Measurements from ENCODE around the gene GSTM2.
A peak's percentile ranks its signal among the peaks of the same experiment; 100 is the strongest.
"Not testable (repeated sequence)": the region's sequence is repeated elsewhere in the genome, so short reads cannot be mapped to it uniquely, and the experiment has no call there.

GSTM2 gene

DNA sequence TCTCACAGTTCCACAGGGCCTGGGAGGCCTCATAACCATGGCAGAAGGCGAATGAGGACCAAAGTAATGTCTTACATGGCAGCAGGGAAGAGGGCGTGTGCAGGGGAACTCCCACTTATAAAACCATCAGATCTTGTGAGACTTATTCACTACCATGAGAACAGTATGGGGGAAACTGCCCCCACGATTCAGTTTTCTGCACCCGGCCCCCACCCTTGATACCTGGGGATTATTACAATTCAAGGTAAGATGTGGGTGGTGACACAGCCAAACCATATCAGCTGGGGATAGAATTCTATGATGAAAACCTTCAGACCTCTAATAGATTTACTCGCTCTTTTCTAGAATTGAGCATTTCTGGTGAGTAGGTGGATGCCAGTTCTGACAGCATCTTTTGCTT lies 26.5 kb downstream of the GSTM2 start:
- not testable (repeated sequence) for DNase-seq (ENCODE audit: low spot score in 2 of 2); H3K4me3 Mint-ChIP-seq; H3K36me3 Mint-ChIP-seq; H3K27ac Mint-ChIP-seq; H3K4me1 Mint-ChIP-seq; ATAC-seq (ENCODE audit: low read depth); H3K9me3 Mint-ChIP-seq; H3K27me3 Mint-ChIP-seq

DNA sequence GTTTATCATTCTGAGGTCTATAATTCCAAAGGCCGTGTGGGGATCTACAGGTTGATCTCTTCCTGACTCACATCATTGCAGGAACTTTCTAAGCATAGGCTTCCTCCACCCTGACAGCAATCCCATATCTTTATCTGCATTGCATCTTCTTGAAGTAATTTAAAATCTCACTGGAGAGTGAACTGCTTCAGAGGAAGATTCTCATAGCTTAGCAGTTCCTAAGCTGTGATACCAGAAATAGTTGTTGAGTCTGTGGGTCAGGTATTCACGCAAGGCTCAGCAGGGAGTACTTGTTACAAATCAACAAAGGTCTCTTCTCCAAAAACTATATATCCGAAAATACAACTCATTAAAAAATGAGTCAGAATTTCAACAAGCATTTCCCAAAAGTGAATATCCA lies 27.3 kb downstream of the GSTM2 start:
- H3K4me1 Mint-ChIP-seq; H3K27ac Mint-ChIP-seq; H3K4me3 Mint-ChIP-seq; H3K9me3 Mint-ChIP-seq; DNase-seq (ENCODE audit: low spot score in 2 of 2); H3K36me3 Mint-ChIP-seq; H3K27me3 Mint-ChIP-seq; ATAC-seq (ENCODE audit: low read depth): not testable (repeated sequence)

DNA sequence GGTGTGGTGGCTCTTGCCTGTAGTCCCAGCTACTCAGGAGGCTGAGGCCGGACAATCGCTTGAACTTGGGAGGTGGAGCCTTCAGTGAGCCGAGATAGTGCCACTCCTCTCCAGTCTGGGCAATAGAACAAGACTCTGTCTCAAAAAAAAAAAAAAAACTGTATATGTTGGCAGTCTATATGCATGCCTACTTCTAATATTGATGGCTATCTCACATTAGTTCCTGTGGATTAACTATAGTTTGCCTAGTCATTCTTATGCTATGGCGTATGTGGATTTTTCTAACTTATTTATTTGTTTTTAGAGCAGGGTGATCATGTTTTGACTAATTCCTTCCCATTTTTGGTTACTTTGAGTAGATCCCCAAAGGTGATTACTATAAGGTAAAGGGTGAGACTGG lies 29.2 kb downstream of the GSTM2 start:
- DNase-seq (ENCODE audit: low spot score in 2 of 2) = no peak
- ATAC-seq (ENCODE audit: low read depth) = no peak
- no peak overlapping the region for H3K4me3 Mint-ChIP-seq

DNA sequence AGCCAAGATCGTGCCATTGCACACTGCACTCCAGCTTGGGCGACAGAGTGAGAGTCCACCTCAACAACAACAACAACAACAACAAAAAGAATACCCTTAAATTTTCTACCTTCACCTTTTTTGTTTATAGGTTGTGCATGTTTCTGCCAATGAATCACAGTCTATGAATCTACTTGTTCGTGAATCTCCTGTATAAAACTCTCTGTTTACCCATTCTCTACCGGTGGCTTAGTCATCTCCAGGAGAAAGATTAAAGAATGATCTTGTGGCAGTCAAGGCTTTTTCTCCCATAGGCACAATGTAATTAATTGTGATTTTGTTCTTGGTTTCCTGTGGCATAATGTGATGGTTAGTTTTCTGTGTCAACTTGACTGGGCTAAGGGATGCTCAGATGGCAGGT lies 30.0 kb downstream of the GSTM2 start:
- not testable (repeated sequence) for H3K4me1 Mint-ChIP-seq; H3K27me3 Mint-ChIP-seq; H3K36me3 Mint-ChIP-seq; H3K4me3 Mint-ChIP-seq; ATAC-seq (ENCODE audit: low read depth); DNase-seq (ENCODE audit: low spot score in 2 of 2); H3K27ac Mint-ChIP-seq; H3K9me3 Mint-ChIP-seq

More for the DNA sequence above, 29.2 kb downstream of the GSTM2 start:
- H3K4me1 Mint-ChIP-seq = no peaks in the 10 kb centered on the region
- H3K9me3 Mint-ChIP-seq = no peaks in the 10 kb centered on the region
- H3K27ac Mint-ChIP-seq = no peak overlapping the region
- H3K27me3 Mint-ChIP-seq = no peaks in the 10 kb centered on the region
- H3K36me3 Mint-ChIP-seq = peaks cover 3% of the 10 kb centered on the region

DNA sequence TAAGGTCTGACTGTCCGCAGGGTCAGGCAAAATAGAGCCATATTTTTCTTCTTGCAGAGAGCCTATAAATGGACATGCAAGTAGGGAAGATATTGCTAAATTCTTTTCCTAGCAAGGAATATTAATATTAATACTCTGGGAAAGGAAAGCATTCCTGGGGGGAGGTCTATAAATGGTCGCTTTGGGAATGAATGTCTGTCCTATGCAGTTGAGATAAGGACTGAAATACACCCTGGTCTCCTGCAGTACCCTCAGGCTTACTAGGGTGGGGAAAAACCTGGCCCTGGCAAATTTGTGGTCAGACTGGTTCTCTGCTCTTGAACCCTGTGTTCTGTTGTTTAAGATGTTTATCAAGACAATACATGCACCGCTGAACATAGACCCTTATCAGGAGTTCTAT lies 35.1 kb downstream of the GSTM2 start:
- H3K36me3 Mint-ChIP-seq = peaks cover 22% of the 10 kb centered on the region
- DNase-seq (ENCODE audit: low spot score in 2 of 2); H3K27ac Mint-ChIP-seq; H3K4me3 Mint-ChIP-seq; H3K4me1 Mint-ChIP-seq; H3K9me3 Mint-ChIP-seq; H3K27me3 Mint-ChIP-seq; ATAC-seq (ENCODE audit: low read depth): not testable (repeated sequence)

DNA sequence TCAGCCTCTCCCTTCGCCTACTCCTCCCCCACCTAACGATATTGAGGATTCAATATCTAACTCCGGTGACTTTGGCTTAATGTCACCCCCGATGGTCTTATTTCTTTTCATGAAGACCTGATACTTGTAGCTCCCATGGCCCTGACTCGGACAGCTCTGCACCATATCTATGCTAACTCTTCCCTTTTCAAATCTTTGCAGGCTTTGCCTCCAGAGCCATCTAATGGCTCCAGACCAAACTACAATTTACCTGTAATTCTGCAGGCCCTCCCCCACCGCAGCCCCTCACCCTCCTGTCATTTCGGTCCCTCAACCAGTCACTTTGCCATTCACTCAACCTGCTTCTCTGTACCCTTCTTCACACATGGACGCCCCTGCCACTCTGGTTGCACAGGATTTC lies 36.3 kb downstream of the GSTM2 start:
- Mint-ChIP-seq H3K4me1 (no peaks in the 10 kb centered on the region), H3K36me3 (peaks cover 27% of the 10 kb centered on the region), H3K9me3 (peaks cover 14% of the 10 kb centered on the region), H3K4me3 (no peak overlapping the region), H3K27ac (no peak overlapping the region), H3K27me3 (peaks cover 5% of the 10 kb centered on the region)
- ATAC-seq (ENCODE audit: low read depth) (no peak), DNase-seq (ENCODE audit: low spot score in 2 of 2) (no peak)

DNA sequence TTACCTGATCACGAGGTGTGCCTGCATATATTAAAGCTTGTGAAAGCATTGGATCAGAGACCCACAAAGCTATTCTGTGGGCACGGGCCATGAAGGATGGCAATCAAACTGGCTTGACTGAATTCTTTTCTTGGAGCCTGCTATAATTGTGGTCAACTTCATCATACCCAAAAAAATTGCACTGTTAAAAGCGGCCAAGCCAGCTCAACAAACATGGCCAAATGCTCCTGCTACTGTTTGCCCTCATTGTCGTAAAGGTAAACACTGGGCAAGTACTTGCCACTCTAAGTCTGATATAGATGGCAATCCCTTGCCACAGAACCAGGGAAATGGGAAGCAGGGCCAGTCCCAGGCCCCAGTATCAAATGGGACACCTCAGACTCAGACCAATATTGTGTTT lies 37.6 kb downstream of the GSTM2 start:
- ATAC-seq (ENCODE audit: low read depth) = no peak
- Mint-ChIP-seq H3K36me3 (peaks cover 28% of the 10 kb centered on the region), H3K4me3 (no peak overlapping the region), H3K4me1 (no peaks in the 10 kb centered on the region), H3K9me3 (peaks cover 18% of the 10 kb centered on the region), H3K27me3 (peaks cover 5% of the 10 kb centered on the region), H3K27ac (no peak overlapping the region)
- DNase-seq (ENCODE audit: low spot score in 2 of 2) = no peak

DNA sequence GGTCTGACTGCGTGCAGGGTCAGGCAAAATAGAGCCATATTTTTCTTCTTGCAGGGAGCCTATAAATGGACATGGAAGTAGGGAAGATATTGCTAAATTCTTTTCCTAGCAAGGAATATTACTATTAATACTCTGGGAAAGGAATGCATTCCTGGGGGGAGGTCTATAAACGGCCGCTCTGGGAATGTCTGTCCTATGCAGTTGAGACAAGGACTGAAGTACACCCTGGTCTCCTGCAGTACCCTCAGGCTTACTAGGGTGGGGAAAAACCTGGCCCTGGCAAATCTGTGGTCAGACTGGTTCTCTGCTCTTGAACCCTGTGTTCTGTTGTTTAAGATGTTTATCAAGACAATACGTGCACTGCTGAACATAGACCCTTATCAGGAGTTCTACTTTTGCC lies 41.1 kb downstream of the GSTM2 start:
- Mint-ChIP-seq H3K9me3 (peaks cover 18% of the 10 kb centered on the region), H3K36me3 (peaks cover 19% of the 10 kb centered on the region)
- H3K4me1 Mint-ChIP-seq; DNase-seq (ENCODE audit: low spot score in 2 of 2); ATAC-seq (ENCODE audit: low read depth); H3K27me3 Mint-ChIP-seq; H3K4me3 Mint-ChIP-seq; H3K27ac Mint-ChIP-seq: not testable (repeated sequence)

DNA sequence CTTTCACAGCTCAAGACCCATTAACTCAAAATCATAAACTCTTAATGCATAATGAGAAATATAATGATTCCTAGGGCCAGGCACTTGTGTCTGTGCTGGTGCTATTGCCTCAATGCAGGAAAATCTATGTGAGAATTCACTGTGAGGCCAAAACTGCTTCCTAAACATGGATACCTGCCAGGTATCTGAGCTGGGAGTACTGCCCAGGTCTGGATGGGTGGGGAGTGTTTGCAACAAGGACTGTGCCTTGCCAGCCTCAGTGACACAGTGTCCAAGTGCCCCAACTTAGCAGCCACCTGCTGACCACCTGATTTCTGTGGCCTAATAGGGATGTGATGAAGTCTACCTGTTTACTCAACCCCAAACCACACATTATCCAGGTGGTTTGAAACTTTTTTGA lies 42.0 kb downstream of the GSTM2 start:
- H3K4me3 Mint-ChIP-seq = not testable (repeated sequence)

DNA sequence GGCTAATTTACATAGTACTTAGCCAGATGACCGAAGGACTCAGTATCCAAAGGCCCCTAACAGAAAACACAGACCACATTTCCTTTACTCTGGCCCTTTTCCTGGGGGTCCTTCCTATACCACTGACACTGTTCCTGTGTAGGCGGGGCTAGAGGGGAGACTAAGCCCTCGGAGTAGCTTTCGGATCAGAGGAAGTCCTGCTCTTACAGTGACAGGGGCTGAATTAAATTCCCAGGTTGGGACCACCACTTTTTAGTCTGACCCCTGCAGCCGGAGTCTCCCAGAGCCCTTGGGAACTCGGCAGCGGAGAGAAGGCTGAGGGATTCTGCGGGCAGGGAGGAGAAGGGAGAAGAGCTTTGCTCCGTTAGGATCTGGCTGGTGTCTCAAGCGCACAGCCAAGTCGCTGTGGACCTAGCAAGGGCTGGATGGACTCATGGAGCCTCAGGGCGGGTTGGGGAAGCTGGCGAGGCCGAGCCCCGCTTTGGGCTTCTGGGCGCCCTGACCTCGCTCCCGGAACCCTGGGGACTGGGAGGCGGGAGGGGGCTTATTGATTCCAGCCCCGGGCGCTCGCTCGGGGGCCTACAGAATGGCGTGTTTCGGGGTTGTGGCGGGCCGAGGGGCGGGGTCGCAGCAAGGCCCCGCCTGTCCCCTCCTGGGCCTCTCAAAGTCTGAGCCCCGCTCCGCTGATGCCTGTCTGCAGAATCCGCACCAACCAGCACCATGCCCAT lies 43.9 kb downstream of the GSTM2 start, which contains the start of gene GSTM5:
TSS of gene GSTM5 (plus strand) at position 659 of the 728 bp plus-strand sequence. CDS start at position 721, 62 bp downstream.
- ATAC-seq (ENCODE audit: low read depth) = peak; percentile 39
- DNase-seq (ENCODE audit: low spot score in 2 of 2); H3K27ac Mint-ChIP-seq; H3K4me1 Mint-ChIP-seq: not testable (repeated sequence)
- H3K4me3 Mint-ChIP-seq = peak within 1 kb of the TSS; percentile 66
- peaks cover 11% of the 10 kb centered on the region for H3K36me3 Mint-ChIP-seq
- peaks cover 13% of the 10 kb centered on the region for H3K9me3 Mint-ChIP-seq
- H3K27me3 Mint-ChIP-seq = peaks cover 12% of the 10 kb centered on the region

More for the DNA sequence above, 42.0 kb downstream of the GSTM2 start:
- peaks cover 11% of the 10 kb centered on the region for H3K36me3 Mint-ChIP-seq
- not testable (repeated sequence) for H3K4me1 Mint-ChIP-seq; ATAC-seq (ENCODE audit: low read depth); DNase-seq (ENCODE audit: low spot score in 2 of 2); H3K27ac Mint-ChIP-seq; H3K27me3 Mint-ChIP-seq
- H3K9me3 Mint-ChIP-seq = peaks cover 13% of the 10 kb centered on the region

DNA sequence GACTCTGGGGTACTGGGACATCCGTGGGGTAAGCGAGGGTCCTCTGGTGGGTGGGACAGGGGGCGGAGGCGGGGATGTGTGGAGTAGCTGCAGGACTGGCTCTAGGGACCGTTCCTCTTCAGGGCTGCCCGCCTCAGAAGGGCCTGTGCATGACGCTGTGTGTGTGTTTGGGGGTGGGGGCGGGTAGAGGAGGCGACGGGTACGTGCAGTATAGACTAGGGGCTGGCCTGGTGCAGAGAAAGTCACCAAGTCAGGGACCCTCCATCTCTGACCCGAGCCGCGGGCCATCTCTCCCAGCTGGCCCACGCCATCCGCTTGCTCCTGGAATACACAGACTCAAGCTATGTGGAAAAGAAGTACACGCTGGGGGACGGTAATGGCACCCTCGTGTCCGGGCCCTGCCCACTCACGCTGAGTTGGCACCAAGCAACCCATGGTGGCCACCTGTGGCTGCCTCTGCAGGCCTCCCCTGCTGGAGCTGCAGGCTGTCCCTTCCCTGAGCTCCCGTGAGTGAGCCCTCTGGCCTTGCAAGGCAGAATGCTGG lies 44.5 kb downstream of the GSTM2 start:
- DNase-seq (ENCODE audit: low spot score in 2 of 2) = no peak
- peaks cover 13% of the 10 kb centered on the region for H3K27me3 Mint-ChIP-seq
- ATAC-seq (ENCODE audit: low read depth) = peak; percentile 6
- peak overlapping the region; percentile 28 for H3K4me3 Mint-ChIP-seq
- H3K27ac Mint-ChIP-seq = no peak overlapping the region
- peaks cover 11% of the 10 kb centered on the region for H3K9me3 Mint-ChIP-seq
- H3K4me1 Mint-ChIP-seq = peaks cover 3% of the 10 kb centered on the region
- H3K36me3 Mint-ChIP-seq = peaks cover 8% of the 10 kb centered on the region

DNA sequence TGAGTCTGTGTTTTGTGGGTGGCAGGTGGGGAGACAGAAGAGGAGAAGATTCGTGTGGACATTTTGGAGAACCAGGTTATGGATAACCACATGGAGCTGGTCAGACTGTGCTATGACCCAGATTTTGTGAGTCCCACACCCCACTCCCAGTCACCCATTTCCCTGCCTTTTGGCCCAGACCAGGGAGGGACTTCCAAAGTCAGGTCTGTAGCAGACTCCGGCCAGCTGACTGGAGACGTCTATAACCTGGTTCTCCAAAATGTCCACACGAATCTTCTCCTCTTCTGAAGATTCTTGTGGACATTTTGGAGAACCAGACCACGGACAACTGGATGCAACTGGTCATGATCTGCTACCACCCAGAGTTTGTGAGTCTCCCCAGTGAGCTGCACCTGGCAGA lies 45.8 kb downstream of the GSTM2 start:
- Mint-ChIP-seq H3K36me3 (peaks cover 4% of the 10 kb centered on the region), H3K4me1 (peaks cover 3% of the 10 kb centered on the region), H3K27me3 (peaks cover 18% of the 10 kb centered on the region), H3K4me3 (no peak overlapping the region), H3K9me3 (peaks cover 5% of the 10 kb centered on the region), H3K27ac (no peak overlapping the region)
- DNase-seq (ENCODE audit: low spot score in 2 of 2) (no peak), ATAC-seq (ENCODE audit: low read depth) (no peak)

DNA sequence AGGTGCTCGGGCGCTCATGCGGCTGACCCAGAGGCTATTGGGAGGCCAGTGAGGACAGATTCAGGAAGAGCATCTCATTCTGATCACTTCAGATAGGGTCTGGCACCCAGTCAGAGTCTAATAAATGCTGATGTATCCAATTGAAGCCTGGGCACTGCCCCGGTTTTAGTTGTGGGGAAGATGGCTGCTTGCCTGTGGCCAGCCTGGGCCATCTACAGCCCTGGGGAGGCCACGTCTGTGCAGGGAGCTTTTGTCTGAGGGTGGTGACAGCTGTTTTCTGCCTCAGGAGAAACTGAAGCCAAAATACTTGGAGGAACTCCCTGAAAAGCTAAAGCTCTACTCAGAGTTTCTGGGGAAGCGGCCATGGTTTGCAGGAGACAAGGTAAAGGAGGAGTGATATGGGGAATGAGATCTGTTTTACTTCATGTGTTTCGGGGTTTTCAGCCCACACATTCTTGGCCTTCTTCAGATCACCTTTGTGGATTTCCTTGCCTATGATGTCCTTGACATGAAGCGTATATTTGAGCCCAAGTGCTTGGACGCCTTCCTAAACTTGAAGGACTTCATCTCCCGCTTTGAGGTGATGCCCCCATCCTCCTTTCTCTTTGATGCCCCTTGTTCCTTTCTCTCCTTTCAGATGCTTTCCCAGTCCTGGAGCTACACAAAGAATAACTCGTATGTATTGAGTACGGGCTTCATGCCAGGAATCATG lies 47.0 kb downstream of the GSTM2 start:
- Mint-ChIP-seq H3K27me3 (peaks cover 18% of the 10 kb centered on the region), H3K27ac (no peak overlapping the region), H3K36me3 (peaks cover 2% of the 10 kb centered on the region), H3K4me3 (no peak overlapping the region), H3K4me1 (peaks cover 3% of the 10 kb centered on the region), H3K9me3 (no peaks in the 10 kb centered on the region)
- ATAC-seq (ENCODE audit: low read depth) (no peak), DNase-seq (ENCODE audit: low spot score in 2 of 2) (no peak)

DNA sequence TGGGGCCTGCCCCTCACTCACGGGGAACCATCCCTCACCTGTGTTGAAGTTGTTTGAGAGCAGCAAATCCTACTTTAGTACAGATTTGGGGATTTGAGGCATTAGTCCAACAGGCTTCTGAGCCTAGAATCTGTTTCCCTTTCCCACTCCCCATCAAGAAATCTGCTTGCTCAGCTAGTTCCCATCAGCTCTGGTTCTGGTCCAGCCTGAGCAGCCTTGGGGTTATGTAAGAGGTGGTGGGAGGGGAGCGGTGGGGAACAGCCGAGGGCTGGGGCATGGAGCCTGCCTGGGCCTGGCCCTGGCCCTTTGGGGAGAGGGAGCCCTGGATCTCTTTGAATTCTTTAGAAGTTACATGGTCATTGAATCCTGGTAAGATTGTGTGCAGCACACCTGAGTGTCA lies 48.3 kb downstream of the GSTM2 start:
- H3K36me3 Mint-ChIP-seq = peaks cover 2% of the 10 kb centered on the region
- no peak for ATAC-seq (ENCODE audit: low read depth)

More for the DNA sequence above, 48.3 kb downstream of the GSTM2 start:
- H3K27ac Mint-ChIP-seq = no peak overlapping the region
- no peaks in the 10 kb centered on the region for H3K9me3 Mint-ChIP-seq
- peaks cover 18% of the 10 kb centered on the region for H3K27me3 Mint-ChIP-seq
- no peak overlapping the region for H3K4me3 Mint-ChIP-seq
- peaks cover 3% of the 10 kb centered on the region for H3K4me1 Mint-ChIP-seq
- no peak for DNase-seq (ENCODE audit: low spot score in 2 of 2)

All from memory B cell (primary cell).